Measurements from ENCODE around the gene JAK1. TPM values are rescaled to one million over a fixed set of nuclear protein-coding genes. Genes with fewer than 3 reads are reported as not detected.

Gene JAK1
- total RNA-seq, 1 experiment from 2014 or later = 130 TPM

DNA sequence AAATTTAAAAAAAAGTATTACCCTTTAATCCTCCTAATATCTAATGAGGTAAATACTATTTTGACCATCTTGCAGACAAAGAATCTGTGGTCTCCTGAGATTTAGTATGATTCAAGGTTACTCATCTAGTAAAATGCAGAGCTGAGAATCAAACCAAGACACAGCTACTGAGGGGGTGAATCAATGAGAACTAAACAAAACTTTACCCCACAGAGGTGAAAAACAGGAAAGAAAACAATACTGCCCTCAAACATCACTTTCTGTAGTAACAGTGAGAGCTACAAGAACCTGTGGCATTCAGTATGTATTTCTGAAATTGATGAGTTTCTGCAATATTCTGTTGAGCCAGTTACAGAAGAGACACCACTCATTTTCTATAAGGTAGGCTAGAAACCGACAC lies 85.1 kb downstream of the JAK1 start:
- intact Hi-C loops (cut with micrococcal nuclease; ENCODE audit: unreplicated experiment) = no loop called here
- H3K27me3 Mint-ChIP-seq (ENCODE audit: unreplicated experiment) = no peaks in the 10 kb centered on the region
- BruUV-seq (replicated peaks) = no TSS peak
- no peak overlapping the region for H3K27ac Mint-ChIP-seq (ENCODE audit: unreplicated experiment)
- TF ChIP-seq, protein P1, sequence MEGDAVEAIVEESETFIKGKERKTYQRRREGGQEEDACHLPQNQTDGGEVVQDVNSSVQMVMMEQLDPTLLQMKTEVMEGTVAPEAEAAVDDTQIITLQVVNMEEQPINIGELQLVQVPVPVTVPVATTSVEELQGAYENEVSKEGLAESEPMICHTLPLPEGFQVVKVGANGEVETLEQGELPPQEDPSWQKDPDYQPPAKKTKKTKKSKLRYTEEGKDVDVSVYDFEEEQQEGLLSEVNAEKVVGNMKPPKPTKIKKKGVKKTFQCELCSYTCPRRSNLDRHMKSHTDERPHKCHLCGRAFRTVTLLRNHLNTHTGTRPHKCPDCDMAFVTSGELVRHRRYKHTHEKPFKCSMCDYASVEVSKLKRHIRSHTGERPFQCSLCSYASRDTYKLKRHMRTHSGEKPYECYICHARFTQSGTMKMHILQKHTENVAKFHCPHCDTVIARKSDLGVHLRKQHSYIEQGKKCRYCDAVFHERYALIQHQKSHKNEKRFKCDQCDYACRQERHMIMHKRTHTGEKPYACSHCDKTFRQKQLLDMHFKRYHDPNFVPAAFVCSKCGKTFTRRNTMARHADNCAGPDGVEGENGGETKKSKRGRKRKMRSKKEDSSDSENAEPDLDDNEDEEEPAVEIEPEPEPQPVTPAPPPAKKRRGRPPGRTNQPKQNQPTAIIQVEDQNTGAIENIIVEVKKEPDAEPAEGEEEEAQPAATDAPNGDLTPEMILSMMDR (IDR thresholded peaks at IDR 0.05; ENCODE audit: unreplicated experiment) = no peak
- no peaks in the 10 kb centered on the region for H3K9me3 Mint-ChIP-seq (ENCODE audit: low read depth, unreplicated experiment)
- CTCF ChIA-PET = no interaction called here
- peaks cover 10% of the 10 kb centered on the region for H3K4me1 Mint-ChIP-seq (ENCODE audit: low read depth, unreplicated experiment)
- no peak for DNase-seq
- H3K36me3 Mint-ChIP-seq (ENCODE audit: insufficient read depth, unreplicated experiment) = peaks cover 21% of the 10 kb centered on the region
- no peak overlapping the region for H3K4me3 Mint-ChIP-seq (ENCODE audit: low read depth, unreplicated experiment)

DNA sequence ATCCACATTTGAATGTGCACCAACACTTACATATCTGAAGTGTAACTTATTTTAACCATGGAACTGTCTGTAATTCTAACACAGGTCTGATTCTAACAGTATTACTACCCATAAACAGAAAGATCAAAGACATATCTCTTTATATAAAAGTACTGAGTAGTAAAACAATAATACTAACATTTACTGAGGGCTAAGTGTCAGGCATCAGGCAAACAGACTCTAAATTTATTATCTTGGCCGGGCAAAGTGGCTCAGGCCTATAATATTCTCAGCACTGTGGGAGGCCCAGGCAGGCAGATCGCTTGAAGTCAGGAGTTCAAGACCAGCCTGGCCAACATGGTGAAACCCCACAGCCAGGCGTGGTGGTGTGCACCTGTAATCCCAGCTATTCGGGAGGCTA lies 85.9 kb downstream of the JAK1 start:
- Mint-ChIP-seq H3K36me3 (ENCODE audit: insufficient read depth, unreplicated experiment) (peaks cover 27% of the 10 kb centered on the region), H3K27me3 (ENCODE audit: unreplicated experiment) (no peaks in the 10 kb centered on the region), H3K4me3 (ENCODE audit: low read depth, unreplicated experiment) (no peak overlapping the region), H3K4me1 (ENCODE audit: low read depth, unreplicated experiment) (peaks cover 9% of the 10 kb centered on the region), H3K9me3 (ENCODE audit: low read depth, unreplicated experiment) (no peaks in the 10 kb centered on the region), H3K27ac (ENCODE audit: unreplicated experiment) (no peak overlapping the region)
- intact Hi-C loops (cut with micrococcal nuclease; ENCODE audit: unreplicated experiment) = no loop called here
- TF ChIP-seq, protein P1 (IDR thresholded peaks at IDR 0.05; ENCODE audit: unreplicated experiment) = no peak
- DNase-seq = no peak
- CTCF ChIA-PET = no interaction called here
- BruUV-seq (replicated peaks) = no TSS peak

DNA sequence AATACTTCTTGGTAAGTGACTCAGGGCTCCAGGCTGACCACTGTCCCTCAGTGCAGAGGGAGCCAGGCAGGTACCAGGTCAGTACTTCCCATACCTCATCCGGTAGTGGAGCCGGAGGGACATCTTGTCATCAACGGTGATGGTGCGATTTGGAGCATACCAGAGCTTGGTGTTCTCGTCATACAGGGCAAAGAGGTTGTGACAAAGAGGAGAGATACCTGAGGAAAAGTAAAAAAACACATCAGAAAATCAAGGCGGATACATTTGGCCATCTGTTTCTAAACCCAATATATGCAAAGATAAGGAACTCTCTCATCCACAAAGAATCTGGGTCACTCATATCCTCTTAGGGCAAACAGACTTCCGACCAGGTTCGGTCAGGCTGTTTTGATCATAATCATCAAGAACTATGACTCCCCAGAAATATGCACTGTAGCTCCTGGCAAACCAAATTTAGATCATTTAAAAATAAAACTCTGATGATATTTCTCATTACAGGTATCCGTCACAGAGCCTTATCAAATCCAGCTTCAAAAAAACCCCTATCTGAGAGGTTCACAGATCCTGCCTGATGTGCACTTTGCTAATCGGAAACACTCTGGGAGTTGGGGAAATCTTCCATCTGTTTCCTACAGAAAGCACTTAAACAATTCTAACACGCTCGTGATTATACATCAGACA lies 87.3 kb downstream of the JAK1 start:
- CTCF ChIA-PET = no interaction called here

DNA sequence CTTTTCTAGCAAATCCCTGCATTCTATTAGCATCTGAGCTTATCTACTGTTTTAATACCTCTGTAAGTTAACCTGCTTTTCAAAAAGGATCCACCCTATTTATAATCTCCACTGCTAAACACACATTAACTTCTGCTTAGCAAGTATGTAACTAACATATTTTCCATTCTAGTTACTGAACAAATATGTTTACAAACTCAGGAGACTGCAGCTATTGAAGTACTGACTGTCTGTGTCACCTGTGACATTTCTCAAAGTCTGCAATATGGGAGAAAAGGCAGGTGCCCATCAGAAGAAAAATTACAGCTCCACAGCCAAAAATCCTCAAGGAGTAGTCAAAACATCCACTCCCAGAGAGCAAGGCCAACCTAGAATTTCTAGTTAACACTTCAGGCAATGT lies 88.3 kb downstream of the JAK1 start:
- Mint-ChIP-seq H3K36me3 (ENCODE audit: insufficient read depth, unreplicated experiment) (peaks cover 37% of the 10 kb centered on the region), H3K4me1 (ENCODE audit: low read depth, unreplicated experiment) (no peaks in the 10 kb centered on the region), H3K4me3 (ENCODE audit: low read depth, unreplicated experiment) (no peak overlapping the region), H3K27me3 (ENCODE audit: unreplicated experiment) (no peaks in the 10 kb centered on the region), H3K9me3 (ENCODE audit: low read depth, unreplicated experiment) (no peaks in the 10 kb centered on the region), H3K27ac (ENCODE audit: unreplicated experiment) (no peak overlapping the region)
- intact Hi-C loops (cut with micrococcal nuclease; ENCODE audit: unreplicated experiment) = no loop called here
- no peak for DNase-seq
- CTCF ChIA-PET = interaction anchor here (1.2 kb wide), 1 partner anchor 20 kb away, joined by 6 read pairs; no protein-coding TSS in a partner anchor
- BruUV-seq (replicated peaks) = TSS peak; percentile 9
- TF ChIP-seq, protein P1 (IDR thresholded peaks at IDR 0.05; ENCODE audit: unreplicated experiment) = no peak

More for the DNA sequence above, 87.3 kb downstream of the JAK1 start:
- no peak overlapping the region for H3K27ac Mint-ChIP-seq (ENCODE audit: unreplicated experiment)
- H3K27me3 Mint-ChIP-seq (ENCODE audit: unreplicated experiment) = no peaks in the 10 kb centered on the region
- BruUV-seq (replicated peaks) = no TSS peak
- no peak overlapping the region for H3K4me3 Mint-ChIP-seq (ENCODE audit: low read depth, unreplicated experiment)
- no peaks in the 10 kb centered on the region for H3K9me3 Mint-ChIP-seq (ENCODE audit: low read depth, unreplicated experiment)
- H3K36me3 Mint-ChIP-seq (ENCODE audit: insufficient read depth, unreplicated experiment) = peaks cover 32% of the 10 kb centered on the region
- no peak for DNase-seq
- TF ChIP-seq, protein P1 (IDR thresholded peaks at IDR 0.05; ENCODE audit: unreplicated experiment) = no peak
- H3K4me1 Mint-ChIP-seq (ENCODE audit: low read depth, unreplicated experiment) = no peaks in the 10 kb centered on the region
- intact Hi-C loops (cut with micrococcal nuclease; ENCODE audit: unreplicated experiment) = no loop called here
